Daoy (cell line): ENCODE data around the gene USP34. TPM values are rescaled to one million over a fixed set of nuclear protein-coding genes. Genes with fewer than 3 reads are reported as not detected.
"Not testable (repeated sequence)": the region's sequence is repeated elsewhere in the genome, so short reads cannot be mapped to it uniquely, and the experiment has no call there.

Source experiments
- DNase-seq: peaks from one replicate; pipeline ENCODE4 v3.0.0-alpha.2; 2015; ENCODE audit warnings: low read depth
- total RNA-seq: library from RNA; depleted of rRNA; stranded (reverse); fragments of >200 nt; shearing (Covaris generic); gene quantifications from 2 replicates; pipeline ENCODE4 v1.2.3, GENCODE V29; 2014

USP34 gene
- total RNA-seq, 1 experiment from 2014 or later, result 56.5 TPM

GRCh38 chr2:61185231-61185728 is 285.6 kb downstream of the USP34 start:
- no peak for DNase-seq

- DNase-seq, result no peak
Measured at GRCh38 chr2:61184263-61184662, 286.6 kb downstream of the USP34 start.

GRCh38 chr2:61183795-61184194 is 287.1 kb downstream of the USP34 start:
- DNase-seq, result no peak

- no peak for DNase-seq
Measured at GRCh38 chr2:61182059-61182383, 288.9 kb downstream of the USP34 start.

- no peak for DNase-seq
Measured at GRCh38 chr2:61181382-61182058, 289.4 kb downstream of the USP34 start.

- no peak for DNase-seq
Measured at GRCh38 chr2:61180686-61181085, 290.2 kb downstream of the USP34 start.

GRCh38 chr2:61179701-61180639 is 290.9 kb downstream of the USP34 start:
- DNase-seq, result peak; percentile 55

GRCh38 chr2:61178603-61179545 is 292.0 kb downstream of the USP34 start:
- DNase-seq, result peak; percentile 42

GRCh38 chr2:61177727-61178549 is 292.9 kb downstream of the USP34 start:
- peak; percentile 14 for DNase-seq

- peak; percentile 94 for DNase-seq
Measured at GRCh38 chr2:61176755-61177726, 293.8 kb downstream of the USP34 start.

- DNase-seq, result no peak
Measured at GRCh38 chr2:61175036-61175435, 295.9 kb downstream of the USP34 start.

- DNase-seq, result no peak
Measured at GRCh38 chr2:61173116-61173515, 297.8 kb downstream of the USP34 start.

- DNase-seq, result no peak
Measured at GRCh38 chr2:61172671-61173070, 298.2 kb downstream of the USP34 start.

GRCh38 chr2:61167579-61167978 is 303.3 kb downstream of the USP34 start:
- DNase-seq, result no peak

GRCh38 chr2:61165946-61166345 is 304.9 kb downstream of the USP34 start:
- no peak for DNase-seq

GRCh38 chr2:61165082-61165481 is 305.8 kb downstream of the USP34 start:
- not testable (repeated sequence) for DNase-seq

- no peak for DNase-seq
Measured at GRCh38 chr2:61162721-61163120, 308.2 kb downstream of the USP34 start.

- DNase-seq, result no peak
Measured at GRCh38 chr2:61161888-61162287, 309.0 kb downstream of the USP34 start, which contains the start of gene C2orf74. C2orf74 (plus strand) TSS chr2:61162188; CDS start chr2:61162515, 327 bp downstream.

- no peak for DNase-seq
Measured at GRCh38 chr2:61158356-61158955, 312.4 kb downstream of the USP34 start.
